Brain pericyte (primary cell): ENCODE measurements around the gene FOXP4.

Source experiments
- DNase-seq: peaks from one replicate; pipeline ENCODE4 v3.0.0-alpha.2; 2012; ENCODE audit warnings: low read depth, low spot score

The FOXP4 gene, protein sequence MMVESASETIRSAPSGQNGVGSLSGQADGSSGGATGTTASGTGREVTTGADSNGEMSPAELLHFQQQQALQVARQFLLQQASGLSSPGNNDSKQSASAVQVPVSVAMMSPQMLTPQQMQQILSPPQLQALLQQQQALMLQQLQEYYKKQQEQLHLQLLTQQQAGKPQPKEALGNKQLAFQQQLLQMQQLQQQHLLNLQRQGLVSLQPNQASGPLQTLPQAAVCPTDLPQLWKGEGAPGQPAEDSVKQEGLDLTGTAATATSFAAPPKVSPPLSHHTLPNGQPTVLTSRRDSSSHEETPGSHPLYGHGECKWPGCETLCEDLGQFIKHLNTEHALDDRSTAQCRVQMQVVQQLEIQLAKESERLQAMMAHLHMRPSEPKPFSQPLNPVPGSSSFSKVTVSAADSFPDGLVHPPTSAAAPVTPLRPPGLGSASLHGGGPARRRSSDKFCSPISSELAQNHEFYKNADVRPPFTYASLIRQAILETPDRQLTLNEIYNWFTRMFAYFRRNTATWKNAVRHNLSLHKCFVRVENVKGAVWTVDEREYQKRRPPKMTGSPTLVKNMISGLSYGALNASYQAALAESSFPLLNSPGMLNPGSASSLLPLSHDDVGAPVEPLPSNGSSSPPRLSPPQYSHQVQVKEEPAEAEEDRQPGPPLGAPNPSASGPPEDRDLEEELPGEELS

DNA sequence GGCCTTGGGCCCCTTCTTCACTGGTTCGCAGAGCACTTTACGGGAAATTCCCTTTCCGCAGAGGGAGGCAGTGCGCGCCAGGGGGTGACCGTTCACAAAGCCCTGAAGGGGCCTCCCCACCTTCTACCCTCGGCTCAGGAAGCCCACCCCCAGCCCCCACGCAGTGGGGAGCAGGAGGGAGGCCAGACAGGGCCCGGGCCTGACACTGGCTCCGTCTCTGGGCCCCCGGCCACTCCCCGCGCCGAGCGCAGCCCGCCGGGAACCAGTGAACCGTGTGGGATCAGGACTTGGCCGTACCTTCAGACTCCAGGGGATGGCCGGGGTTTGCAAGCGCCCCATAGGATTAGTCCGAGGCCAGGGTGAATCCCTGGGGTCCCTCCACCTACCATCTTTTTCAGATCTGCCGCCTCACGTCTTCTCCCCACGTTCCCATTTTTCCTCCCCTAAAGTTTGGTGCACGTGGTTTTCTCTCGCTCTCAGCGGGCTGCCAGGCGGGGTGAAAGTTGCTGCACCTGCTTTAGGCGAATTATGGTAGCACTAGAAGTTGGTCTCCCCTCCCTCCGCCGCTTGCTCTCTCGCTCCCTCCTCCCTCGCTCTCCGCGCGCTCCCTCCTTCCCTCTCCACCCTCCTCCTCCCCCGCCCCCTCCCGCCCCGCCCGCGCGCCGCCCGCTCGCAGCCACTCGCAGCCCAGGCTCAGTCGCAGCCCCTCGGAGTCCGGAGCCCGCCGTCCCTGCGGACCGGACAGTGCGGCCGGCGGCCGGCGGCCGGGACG, at the start of gene FOXP4:
FOXP4 (plus strand) TSS at position 679 of the 772 bp plus-strand sequence. CDS start 19,380 bp downstream, outside the sequence.
- DNase-seq, result peak; percentile 53

GRCh38 chr6:41497573-41497972, 48.6 kb upstream of the FOXP4 start:
- no peak for DNase-seq

GRCh38 chr6:41497994-41498393, 48.2 kb upstream of the FOXP4 start:
- no peak for DNase-seq

GRCh38 chr6:41498968-41499599, 47.1 kb upstream of the FOXP4 start:
- no peak for DNase-seq

DNA sequence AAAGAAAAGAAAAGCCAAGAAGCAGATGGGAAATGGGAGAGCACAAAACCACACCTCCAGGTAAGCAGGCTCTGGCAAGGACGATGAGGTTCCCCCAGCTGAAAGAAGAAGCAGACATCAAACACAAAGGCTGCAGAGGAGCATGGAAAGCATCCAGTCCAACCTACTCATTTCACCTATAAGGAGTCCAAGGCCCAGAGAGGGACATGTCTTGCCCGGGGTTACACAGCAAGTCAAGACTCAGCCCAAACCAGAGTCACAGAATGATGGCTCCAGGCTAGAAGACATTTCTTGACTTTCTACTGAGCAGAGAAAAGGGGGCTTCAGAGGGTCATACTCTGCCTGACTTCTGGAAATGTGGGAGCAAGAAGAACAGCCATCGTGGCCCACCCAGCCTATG, 45.6 kb upstream of the FOXP4 start:
- DNase-seq, result no peak

DNA sequence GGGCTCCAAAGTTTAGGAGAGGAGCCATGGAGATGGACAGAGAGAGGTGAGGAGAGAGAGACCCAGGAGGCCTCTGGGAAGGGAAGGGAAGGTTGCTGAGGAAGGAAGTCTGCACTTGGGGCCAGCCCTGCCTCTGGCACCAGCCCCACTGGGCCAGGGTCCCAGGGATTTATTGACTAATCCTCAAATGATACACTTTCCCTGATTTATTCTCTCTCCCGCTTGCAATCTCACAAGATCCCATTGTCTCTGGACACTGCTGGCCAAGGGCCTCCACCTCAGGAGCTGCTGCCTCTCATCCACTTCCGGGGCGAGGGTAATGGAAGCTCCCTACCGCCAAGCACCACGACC, 43.6 kb upstream of the FOXP4 start:
- DNase-seq, result no peak

DNA sequence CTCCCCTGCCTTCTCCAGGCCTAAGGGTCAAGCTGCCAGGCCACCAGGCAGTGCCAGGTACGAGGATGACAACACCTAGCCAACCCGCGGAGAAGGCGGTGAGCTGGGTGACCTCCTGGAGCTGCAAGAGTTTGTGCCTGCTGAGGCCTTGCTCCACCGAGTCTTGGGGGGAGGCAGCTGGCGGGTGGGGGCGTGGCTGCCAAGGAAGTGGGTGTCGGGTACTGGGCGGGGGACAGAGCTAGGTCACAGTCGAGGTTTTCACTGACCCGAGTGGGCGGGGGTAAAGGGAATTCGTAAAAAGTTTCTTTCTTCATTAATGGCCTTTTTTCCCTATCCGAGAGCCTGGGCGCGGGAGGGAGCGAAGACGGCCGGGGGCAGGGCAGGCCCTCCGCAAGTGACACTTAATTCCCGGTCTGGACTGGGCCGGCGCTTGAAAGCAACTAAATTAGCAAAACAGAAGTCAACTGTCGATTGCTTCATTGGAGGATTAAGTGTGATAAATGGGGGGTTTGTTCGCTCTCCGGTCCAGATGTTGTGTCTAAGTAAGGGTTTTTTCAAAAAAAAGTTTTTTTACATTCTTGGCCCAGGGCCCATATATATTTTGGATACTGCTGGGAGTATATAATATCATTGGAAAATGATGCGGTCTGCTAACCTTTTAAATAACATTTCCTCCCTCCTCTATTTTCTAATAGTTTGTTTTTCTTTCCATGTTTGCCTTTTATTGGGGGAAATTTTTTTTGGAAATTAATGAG, 43.1 kb upstream of the FOXP4 start:
- no peak for DNase-seq

GRCh38 chr6:41503827-41504465, 42.2 kb upstream of the FOXP4 start:
- DNase-seq, result no peak

DNA sequence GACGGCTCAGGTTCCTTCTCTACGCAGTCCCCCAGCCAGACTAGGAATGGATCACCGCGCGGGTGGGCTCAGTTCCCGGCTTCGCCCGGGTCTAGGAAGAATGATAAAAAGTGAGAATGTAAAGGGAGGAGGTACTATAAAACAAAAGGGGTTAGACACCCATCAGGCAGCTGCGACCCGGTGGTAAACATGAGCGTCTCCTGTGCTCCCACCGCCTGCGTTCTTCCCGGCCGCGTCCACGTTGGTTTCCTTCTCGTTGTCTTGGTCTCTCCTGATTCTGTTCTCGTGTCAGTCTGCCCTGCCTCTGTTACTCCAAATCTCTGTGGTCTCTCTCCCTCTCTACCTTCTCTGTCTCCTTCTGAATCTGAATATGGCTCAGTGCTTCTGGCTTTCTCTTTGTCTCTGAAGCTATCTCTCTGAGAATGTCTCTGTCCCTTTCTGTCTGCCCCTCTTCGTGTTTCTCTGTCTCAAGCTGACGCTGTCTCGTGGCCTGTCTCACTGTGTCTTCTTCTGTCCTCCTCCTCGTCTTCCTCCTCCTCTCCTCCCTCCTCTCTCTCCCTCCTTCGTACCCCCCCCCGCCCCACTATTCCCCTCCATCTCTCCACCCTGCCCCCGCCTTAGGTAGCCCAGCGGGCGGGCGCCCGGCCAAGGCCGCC, 41.6 kb upstream of the FOXP4 start:
- no peak for DNase-seq

DNA sequence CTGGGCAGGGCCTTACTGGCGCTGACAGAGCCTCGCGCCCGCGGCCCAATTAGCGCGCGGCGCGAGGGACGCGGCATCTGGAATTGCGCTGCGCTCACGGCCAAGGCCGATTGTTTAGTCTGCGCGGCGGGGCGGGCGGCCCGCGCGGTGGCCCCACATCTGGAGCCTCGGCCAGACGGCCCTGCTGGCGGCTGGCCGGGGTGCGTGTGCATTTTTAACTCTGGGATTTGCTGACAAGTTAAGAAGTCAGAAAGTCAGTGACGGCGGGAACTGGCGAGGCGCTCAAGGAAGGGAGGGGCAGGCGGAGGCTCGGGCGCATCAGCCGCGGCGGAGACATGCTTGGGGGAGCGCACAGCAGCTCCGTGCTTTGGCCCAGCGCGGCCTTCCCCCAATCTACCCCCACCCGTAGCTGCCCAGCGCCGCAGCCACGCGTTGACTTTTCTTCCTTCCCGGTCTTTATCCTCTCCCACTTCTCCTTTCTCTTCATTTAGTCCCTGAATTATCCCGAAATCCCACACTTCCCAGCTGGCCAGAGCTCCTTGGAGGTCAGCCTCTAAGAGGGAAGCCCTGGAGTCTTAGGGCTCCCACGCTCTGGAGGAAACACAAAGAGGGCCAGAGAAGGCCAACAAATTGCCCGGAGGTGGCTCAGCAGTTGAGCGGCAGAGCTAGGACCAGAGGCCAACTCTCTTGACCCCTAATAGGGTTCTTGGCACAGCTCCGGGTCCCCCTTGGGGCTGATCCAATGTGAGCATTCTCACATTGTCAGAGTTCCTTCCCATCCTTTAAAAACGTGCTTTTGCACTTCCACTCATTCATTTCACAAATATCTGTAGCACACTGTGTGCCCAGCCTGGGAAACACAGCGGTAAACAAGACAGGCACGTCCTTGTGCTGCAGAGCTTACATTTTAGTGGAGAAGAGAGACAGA, 40.8 kb upstream of the FOXP4 start:
- no peak for DNase-seq

DNA sequence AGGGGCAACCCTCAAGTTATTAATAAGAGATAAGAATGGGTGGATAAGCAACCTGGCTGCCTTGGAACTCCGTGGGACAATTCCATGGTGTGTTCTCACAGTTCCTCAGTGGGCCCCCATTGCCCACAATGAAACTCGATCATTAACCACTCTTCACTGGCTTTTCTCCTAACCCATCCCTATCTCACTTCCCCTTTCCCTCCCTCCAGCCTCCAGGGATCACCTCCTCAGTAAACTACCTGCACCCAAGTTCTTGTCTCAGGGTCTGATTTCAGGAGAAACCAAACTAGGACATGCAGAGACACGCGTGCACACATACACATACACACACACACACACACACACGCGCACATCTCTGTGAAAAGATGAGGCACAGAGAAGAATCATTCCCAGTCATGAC, 37.7 kb upstream of the FOXP4 start:
- no peak for DNase-seq

- DNase-seq, result no peak
These were observed 36.6 kb upstream of the FOXP4 start for GRCh38 chr6:41509580-41509979.

- DNase-seq, result no peak
These were observed 34.6 kb upstream of the FOXP4 start for GRCh38 chr6:41511443-41512060.

- DNase-seq, result no peak
These were observed 34.0 kb upstream of the FOXP4 start for GRCh38 chr6:41512146-41512701.

DNA sequence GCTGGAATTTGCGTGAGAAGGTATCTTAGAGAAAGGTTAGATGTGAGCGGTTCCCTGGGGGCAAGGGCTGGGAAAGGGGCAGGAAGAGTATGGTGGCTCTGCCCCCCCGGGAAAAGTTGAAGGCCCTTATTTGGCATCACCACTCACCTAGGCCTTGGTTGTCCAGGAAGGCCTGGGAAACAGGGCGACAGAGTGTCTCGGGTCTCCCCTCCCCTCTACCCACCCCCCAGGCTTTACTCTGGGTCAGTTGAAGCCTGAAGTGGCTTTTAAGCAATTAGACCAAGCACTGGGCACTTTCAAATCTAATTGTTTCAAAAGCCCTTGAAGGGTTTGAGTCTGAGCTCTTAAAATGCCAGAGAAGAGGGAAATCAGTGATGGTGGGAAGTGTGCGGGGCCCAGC, 30.2 kb upstream of the FOXP4 start:
- no peak for DNase-seq

DNA sequence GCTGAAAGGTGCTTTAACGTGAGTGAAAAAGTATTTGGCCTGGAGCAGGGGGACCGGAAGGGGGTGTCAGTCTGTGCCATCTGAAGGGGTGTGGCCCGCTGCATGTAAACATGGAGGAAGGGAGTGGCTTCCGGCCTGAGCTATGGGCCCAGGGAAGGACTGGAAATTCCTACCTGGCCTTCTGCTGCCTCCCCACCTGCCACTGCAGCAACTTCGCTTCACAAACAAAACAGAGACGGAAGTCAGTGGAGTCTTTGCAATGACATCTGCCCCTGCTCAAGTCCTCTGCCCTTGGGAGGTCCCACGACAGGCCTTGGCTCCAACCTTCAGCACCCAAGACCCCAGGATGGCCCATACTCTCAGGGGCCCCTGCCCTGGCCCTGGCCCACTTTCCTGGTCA, 28.1 kb upstream of the FOXP4 start:
- DNase-seq, result no peak

- no peak for DNase-seq
These were observed 26.9 kb upstream of the FOXP4 start for GRCh38 chr6:41519305-41519744.
